ENCODE measurements around the gene ZNF213.

The ZNF213 gene

GRCh38 chr16:3113765-3114479 is 20.9 kb upstream of the ZNF213 start:
- Histone ChIP-seq H2BK15ac (ENCODE audit: low read depth, poor library complexity, severe bottlenecking) (no peak overlapping the region), H3K23ac (ENCODE audit: low read length in 2 of 2) (no peak overlapping the region), H2BK5ac (ENCODE audit: low read depth, low read length, poor library complexity, severe bottlenecking) (no peak overlapping the region), H2BK120ac (ENCODE audit: low read depth, low read length) (no peak overlapping the region), H3K4ac (ENCODE audit: low read depth in 1 of 2, low read length in 2 of 2) (no peak overlapping the region), H3K36me3 (ENCODE audit: control insufficient read depth in 1 of 2, insufficient read depth in 2 of 2, low read depth in 1 of 2, low read length in 2 of 2) (peaks cover 31 to 34% of the 10 kb centered on the region in 2 experiments), H4K91ac (ENCODE audit: low read length) (no peak overlapping the region), H4K8ac (ENCODE audit: low read length) (no peak overlapping the region), H3K14ac (ENCODE audit: low read length in 2 of 2) (no peak overlapping the region), H3K79me1 (replicated peaks; ENCODE audit: low read length, poor library complexity, severe bottlenecking) (peaks cover 46% of the 10 kb centered on the region), H3K27ac (ENCODE audit: low read length, poor library complexity, severe bottlenecking) (no peak overlapping the region), H3K4me1 (ENCODE audit: control insufficient read depth, insufficient read depth, low read depth, low read length) (peaks cover 24% of the 10 kb centered on the region), H3K9ac (ENCODE audit: low read length) (peak overlapping the region; percentile 85), H3K4me3 (ENCODE audit: insufficient read depth in 1 of 2, low read depth in 1 of 2, low read length in 2 of 2) (peak overlapping the region in 1 of 2 experiments; percentile 94), H3K9me3 (ENCODE audit: control insufficient read depth, low read length) (no peaks in the 10 kb centered on the region), H2BK12ac (ENCODE audit: low read length in 2 of 2) (no peak overlapping the region), H3K27me3 (ENCODE audit: control insufficient read depth in 1 of 2, insufficient read depth in 1 of 2, low read length in 2 of 2) (no peaks in the 10 kb centered on the region), H3K4me2 (ENCODE audit: low read length, poor library complexity, severe bottlenecking) (peak overlapping the region; percentile 79), H2AFZ (ENCODE audit: low read depth, low read length) (no peak overlapping the region), H2AK5ac (ENCODE audit: low read length, severe bottlenecking) (no peak overlapping the region), H3K18ac (ENCODE audit: low read depth in 1 of 2, low read length in 2 of 2) (no peak overlapping the region)
- WGBS, result 72% methylated on average over 15 of the region's 17 CpGs
- DNase-seq, result peak; percentile 38

GRCh38 chr16:3115003-3115402 is 19.8 kb upstream of the ZNF213 start:
- WGBS, result 97% methylated on average over 12 of the region's 12 CpGs

GRCh38 chr16:3115561-3115960 is 19.3 kb upstream of the ZNF213 start:
- no peak overlapping the region for H3K18ac ChIP-seq (ENCODE audit: low read depth in 1 of 2, low read length in 2 of 2)
- no peaks in the 10 kb centered on the region for H3K27me3 ChIP-seq (ENCODE audit: control insufficient read depth in 1 of 2, insufficient read depth in 1 of 2, low read length in 2 of 2)
- H3K4me2 ChIP-seq (ENCODE audit: low read length, poor library complexity, severe bottlenecking), result no peak overlapping the region
- no peak overlapping the region for H3K4ac ChIP-seq (ENCODE audit: low read depth in 1 of 2, low read length in 2 of 2)
- H3K14ac ChIP-seq (ENCODE audit: low read length in 2 of 2), result no peak overlapping the region
- H3K9ac ChIP-seq (ENCODE audit: low read length), result no peak overlapping the region
- H2AK5ac ChIP-seq (ENCODE audit: low read length, severe bottlenecking), result no peak overlapping the region
- H2AFZ ChIP-seq (ENCODE audit: low read depth, low read length), result no peak overlapping the region
- H3K27ac ChIP-seq (ENCODE audit: low read length, poor library complexity, severe bottlenecking), result no peak overlapping the region
- no peak overlapping the region for H3K4me3 ChIP-seq (ENCODE audit: insufficient read depth in 1 of 2, low read depth in 1 of 2, low read length in 2 of 2)
- no peak overlapping the region for H2BK120ac ChIP-seq (ENCODE audit: low read depth, low read length)
- no peaks in the 10 kb centered on the region for H3K9me3 ChIP-seq (ENCODE audit: control insufficient read depth, low read length)
- no peak overlapping the region for H2BK5ac ChIP-seq (ENCODE audit: low read depth, low read length, poor library complexity, severe bottlenecking)
- H4K8ac ChIP-seq (ENCODE audit: low read length), result no peak overlapping the region
- no peak overlapping the region for H3K23ac ChIP-seq (ENCODE audit: low read length in 2 of 2)
- peaks cover 24% of the 10 kb centered on the region for H3K4me1 ChIP-seq (ENCODE audit: control insufficient read depth, insufficient read depth, low read depth, low read length)
- H2BK15ac ChIP-seq (ENCODE audit: low read depth, poor library complexity, severe bottlenecking), result no peak overlapping the region
- DNase-seq, result no peak
- peaks cover 44 to 50% of the 10 kb centered on the region in 2 experiments for H3K36me3 ChIP-seq (ENCODE audit: control insufficient read depth in 1 of 2, insufficient read depth in 2 of 2, low read depth in 1 of 2, low read length in 2 of 2)
- H3K79me1 ChIP-seq (replicated peaks; ENCODE audit: low read length, poor library complexity, severe bottlenecking), result peaks cover 57% of the 10 kb centered on the region
- H4K91ac ChIP-seq (ENCODE audit: low read length), result no peak overlapping the region
- H2BK12ac ChIP-seq (ENCODE audit: low read length in 2 of 2), result no peak overlapping the region
- 86% methylated on average over 13 of the region's 14 CpGs for WGBS

More at GRCh38 chr16:3115003-3115402, 19.8 kb upstream of the ZNF213 start:
- Histone ChIP-seq H3K27ac (ENCODE audit: low read length, poor library complexity, severe bottlenecking) (no peak overlapping the region), H3K4me2 (ENCODE audit: low read length, poor library complexity, severe bottlenecking) (no peak overlapping the region), H3K9ac (ENCODE audit: low read length) (no peak overlapping the region), H3K9me3 (ENCODE audit: control insufficient read depth, low read length) (no peaks in the 10 kb centered on the region), H2AK5ac (ENCODE audit: low read length, severe bottlenecking) (no peak overlapping the region), H2BK120ac (ENCODE audit: low read depth, low read length) (no peak overlapping the region), H3K27me3 (ENCODE audit: control insufficient read depth in 1 of 2, insufficient read depth in 1 of 2, low read length in 2 of 2) (no peaks in the 10 kb centered on the region), H3K79me1 (replicated peaks; ENCODE audit: low read length, poor library complexity, severe bottlenecking) (peaks cover 52% of the 10 kb centered on the region), H3K4me3 (ENCODE audit: insufficient read depth in 1 of 2, low read depth in 1 of 2, low read length in 2 of 2) (no peak overlapping the region), H4K8ac (ENCODE audit: low read length) (no peak overlapping the region), H2BK12ac (ENCODE audit: low read length in 2 of 2) (no peak overlapping the region), H4K91ac (ENCODE audit: low read length) (no peak overlapping the region), H2BK15ac (ENCODE audit: low read depth, poor library complexity, severe bottlenecking) (no peak overlapping the region), H3K4ac (ENCODE audit: low read depth in 1 of 2, low read length in 2 of 2) (no peak overlapping the region), H3K23ac (ENCODE audit: low read length in 2 of 2) (no peak overlapping the region), H3K14ac (ENCODE audit: low read length in 2 of 2) (no peak overlapping the region), H3K4me1 (ENCODE audit: control insufficient read depth, insufficient read depth, low read depth, low read length) (peaks cover 24% of the 10 kb centered on the region), H2AFZ (ENCODE audit: low read depth, low read length) (no peak overlapping the region), H3K18ac (ENCODE audit: low read depth in 1 of 2, low read length in 2 of 2) (no peak overlapping the region), H2BK5ac (ENCODE audit: low read depth, low read length, poor library complexity, severe bottlenecking) (no peak overlapping the region), H3K36me3 (ENCODE audit: control insufficient read depth in 1 of 2, insufficient read depth in 2 of 2, low read depth in 1 of 2, low read length in 2 of 2) (peaks cover 41 to 45% of the 10 kb centered on the region in 2 experiments)
- no peak for DNase-seq

GRCh38 chr16:3118204-3118790 is 16.5 kb upstream of the ZNF213 start:
- DNase-seq, result no peak
- Histone ChIP-seq H3K4ac (ENCODE audit: low read depth in 1 of 2, low read length in 2 of 2) (no peak overlapping the region), H2AFZ (ENCODE audit: low read depth, low read length) (no peak overlapping the region), H3K14ac (ENCODE audit: low read length in 2 of 2) (no peak overlapping the region), H3K36me3 (ENCODE audit: control insufficient read depth in 1 of 2, insufficient read depth in 2 of 2, low read depth in 1 of 2, low read length in 2 of 2) (peaks cover 48 to 63% of the 10 kb centered on the region in 2 experiments), H3K4me3 (ENCODE audit: insufficient read depth in 1 of 2, low read depth in 1 of 2, low read length in 2 of 2) (no peak overlapping the region), H3K9ac (ENCODE audit: low read length) (no peak overlapping the region), H2BK12ac (ENCODE audit: low read length in 2 of 2) (no peak overlapping the region), H3K27ac (ENCODE audit: low read length, poor library complexity, severe bottlenecking) (no peak overlapping the region), H3K18ac (ENCODE audit: low read depth in 1 of 2, low read length in 2 of 2) (no peak overlapping the region), H2BK5ac (ENCODE audit: low read depth, low read length, poor library complexity, severe bottlenecking) (no peak overlapping the region), H2BK15ac (ENCODE audit: low read depth, poor library complexity, severe bottlenecking) (no peak overlapping the region), H4K91ac (ENCODE audit: low read length) (no peak overlapping the region), H4K8ac (ENCODE audit: low read length) (no peak overlapping the region), H3K79me1 (replicated peaks; ENCODE audit: low read length, poor library complexity, severe bottlenecking) (peaks cover 51% of the 10 kb centered on the region), H3K9me3 (ENCODE audit: control insufficient read depth, low read length) (no peaks in the 10 kb centered on the region), H3K4me1 (ENCODE audit: control insufficient read depth, insufficient read depth, low read depth, low read length) (peaks cover 13% of the 10 kb centered on the region), H3K23ac (ENCODE audit: low read length in 2 of 2) (no peak overlapping the region), H3K4me2 (ENCODE audit: low read length, poor library complexity, severe bottlenecking) (no peak overlapping the region), H2AK5ac (ENCODE audit: low read length, severe bottlenecking) (no peak overlapping the region), H2BK120ac (ENCODE audit: low read depth, low read length) (no peak overlapping the region), H3K27me3 (ENCODE audit: control insufficient read depth in 1 of 2, insufficient read depth in 1 of 2, low read length in 2 of 2) (no peaks in the 10 kb centered on the region)
- WGBS, result 94% methylated on average over 16 of the region's 16 CpGs

Measured in mesenchymal stem cell (in vitro differentiated cells and primary cell).